PC-9 (cell line): ENCODE data around the gene FNIP1.

Experiments used
- CTCF ChIP-seq: fragments of 200-600 bp; sonication (generic); conservative IDR thresholded peaks from 2 replicates; pipeline ENCODE4 v1.6.1; 2017; ENCODE audit warnings: mixed run types, antibody characterized with exemption, mild to moderate bottlenecking, moderate library complexity
- EZH2 ChIP-seq: fragments of 200-600 bp; sonication (generic); IDR thresholded peaks from 2 replicates; pipeline ENCODE4 v1.8.0; 2017; ENCODE audit warnings: antibody characterized with exemption, low read depth

- TF ChIP-seq CTCF, result no peak
- no peak for TF ChIP-seq EZH2
These were observed 14.1 kb downstream of the FNIP1 start for GRCh38 chr5:131782717-131783116.
